NCI-H1436 treated with DMSO at 0.1 percent for 48 hours (cell line): Measurements from ENCODE around the gene PTBP1.

Experiments
- DNase-seq: peaks from one replicate; lab custom pipeline; 2025; lab: John Stamatoyannopoulos, UW

The PTBP1 gene

GRCh38 chr19:797528-798414 lies 519 bp downstream of the PTBP1 start:
- no peak for DNase-seq

DNA sequence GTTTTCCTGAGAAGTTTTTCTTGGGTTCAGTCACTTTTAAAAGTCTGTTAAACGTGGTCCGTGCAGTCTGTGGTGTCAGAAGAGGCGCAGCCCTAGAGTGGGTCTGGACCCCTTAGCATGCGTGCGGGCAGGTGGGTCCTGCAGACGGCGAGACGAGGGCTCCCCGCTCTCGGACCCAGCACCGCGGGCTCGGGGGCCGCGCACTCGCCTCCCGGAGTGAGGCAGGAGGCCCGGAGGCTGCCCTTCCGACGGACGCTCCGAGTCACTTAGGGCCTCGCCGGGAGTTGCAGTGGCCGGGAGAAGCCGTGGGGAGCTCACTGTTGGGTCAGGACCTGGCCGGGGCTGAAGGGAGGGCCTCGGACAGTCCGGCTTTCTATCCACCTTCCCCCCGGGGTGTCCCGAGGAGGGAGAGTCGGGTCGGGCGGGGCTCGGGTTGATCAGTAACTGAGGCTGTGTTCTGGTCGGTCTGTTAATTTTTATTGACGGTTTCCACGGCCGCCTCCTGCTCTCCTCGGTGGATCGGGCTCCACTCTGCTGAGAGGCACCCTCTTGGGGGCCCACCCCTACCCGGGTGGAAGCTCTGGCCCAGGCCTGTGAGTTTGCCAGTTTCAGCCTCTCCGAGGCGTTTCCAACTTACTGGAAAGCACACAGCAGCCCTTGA lies 1.3 kb downstream of the PTBP1 start:
- DNase-seq: no peak

GRCh38 chr19:799076-799881 lies 2.0 kb downstream of the PTBP1 start:
- no peak for DNase-seq

- no peak for DNase-seq
Measured at GRCh38 chr19:800360-801029, 3.2 kb downstream of the PTBP1 start.

DNA sequence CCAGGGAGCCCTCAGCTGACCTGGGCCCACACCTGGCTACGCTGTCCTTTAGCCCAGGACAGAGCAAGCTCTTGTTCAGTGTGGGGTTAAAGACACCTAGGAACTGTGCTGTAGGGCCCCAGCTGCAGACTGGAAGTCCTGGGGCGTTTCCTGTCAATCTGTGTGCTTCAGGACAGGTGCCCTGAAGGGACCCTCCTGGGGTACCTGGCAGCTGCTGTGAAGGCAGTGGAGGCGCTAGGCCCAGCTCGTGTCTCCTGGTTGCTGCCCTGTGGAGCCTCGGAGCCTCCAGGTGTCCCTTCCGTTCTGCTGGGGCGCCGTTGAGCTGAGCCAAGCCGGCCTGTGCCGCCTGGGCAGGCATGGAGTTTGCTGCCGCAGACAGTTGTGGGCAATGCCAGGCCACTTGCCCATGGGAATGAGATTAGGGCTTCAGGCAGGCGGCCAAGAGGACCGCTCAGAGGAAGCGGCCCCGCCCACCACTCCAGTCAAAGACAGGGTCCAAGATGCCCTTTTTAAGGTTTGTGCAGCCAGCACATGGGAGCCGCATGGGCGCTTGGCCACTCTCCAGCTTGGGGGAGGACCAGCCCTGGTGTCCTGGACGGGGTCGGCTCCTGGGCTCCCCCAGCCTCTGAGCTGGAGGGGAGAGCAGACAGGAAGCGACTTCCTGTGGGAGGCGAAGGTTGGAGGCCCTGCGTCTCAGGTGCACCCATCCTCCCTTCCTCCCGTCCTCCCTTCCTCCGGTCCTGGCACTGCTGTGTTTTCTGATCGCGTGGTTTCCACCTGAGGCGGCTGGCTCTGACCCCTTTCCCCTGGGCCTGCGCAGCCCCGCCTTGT lies 4.0 kb downstream of the PTBP1 start:
- no peak for DNase-seq

DNA sequence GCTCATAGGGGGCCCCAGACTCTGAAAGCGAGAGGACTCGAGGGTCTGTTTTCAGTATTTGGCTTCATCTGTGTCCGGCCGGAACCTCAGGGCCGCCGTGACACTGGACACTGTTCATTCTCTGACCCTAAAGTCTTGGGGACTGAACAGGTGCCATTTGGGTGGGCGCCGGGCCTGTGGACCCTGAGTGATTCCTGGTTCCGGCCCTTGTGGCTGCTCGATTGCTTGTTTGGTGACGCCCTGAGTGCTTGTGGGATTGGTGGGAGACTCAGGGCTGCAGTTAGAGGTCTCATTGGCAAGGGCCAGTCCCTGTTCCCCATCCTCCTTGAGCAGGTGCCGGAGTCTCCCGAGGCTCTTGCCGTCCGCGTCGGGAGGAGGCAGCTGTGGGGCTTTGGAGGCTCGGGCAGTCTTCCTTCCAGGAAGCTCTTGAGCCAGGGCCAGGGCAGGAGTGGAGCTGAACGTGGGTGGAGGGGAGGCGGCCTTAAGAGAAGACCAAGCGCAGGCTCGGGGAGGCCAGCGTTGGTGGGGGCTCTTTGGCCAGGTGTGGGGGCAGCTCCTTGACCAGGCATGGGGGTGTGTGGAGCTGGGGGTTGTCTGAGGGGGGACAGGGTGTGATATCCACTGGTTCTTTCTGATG lies 4.7 kb downstream of the PTBP1 start:
- no peak for DNase-seq

- no peak for DNase-seq
Measured at GRCh38 chr19:802498-803098, 5.3 kb downstream of the PTBP1 start.

GRCh38 chr19:803099-803561 lies 5.9 kb downstream of the PTBP1 start:
- DNase-seq: no peak

- DNase-seq: no peak
Measured at GRCh38 chr19:803686-804418, 6.6 kb downstream of the PTBP1 start.

- no peak for DNase-seq
Measured at GRCh38 chr19:804419-805165, 7.3 kb downstream of the PTBP1 start.

GRCh38 chr19:805166-805551 lies 7.9 kb downstream of the PTBP1 start:
- no peak for DNase-seq

GRCh38 chr19:805600-806550 lies 8.6 kb downstream of the PTBP1 start:
- no peak for DNase-seq

- DNase-seq: no peak
Measured at GRCh38 chr19:806815-807421, 9.7 kb downstream of the PTBP1 start.

GRCh38 chr19:807627-808422 lies 10.6 kb downstream of the PTBP1 start:
- DNase-seq: no peak

- DNase-seq: no peak
Measured at GRCh38 chr19:808423-808775, 11.1 kb downstream of the PTBP1 start.

DNA sequence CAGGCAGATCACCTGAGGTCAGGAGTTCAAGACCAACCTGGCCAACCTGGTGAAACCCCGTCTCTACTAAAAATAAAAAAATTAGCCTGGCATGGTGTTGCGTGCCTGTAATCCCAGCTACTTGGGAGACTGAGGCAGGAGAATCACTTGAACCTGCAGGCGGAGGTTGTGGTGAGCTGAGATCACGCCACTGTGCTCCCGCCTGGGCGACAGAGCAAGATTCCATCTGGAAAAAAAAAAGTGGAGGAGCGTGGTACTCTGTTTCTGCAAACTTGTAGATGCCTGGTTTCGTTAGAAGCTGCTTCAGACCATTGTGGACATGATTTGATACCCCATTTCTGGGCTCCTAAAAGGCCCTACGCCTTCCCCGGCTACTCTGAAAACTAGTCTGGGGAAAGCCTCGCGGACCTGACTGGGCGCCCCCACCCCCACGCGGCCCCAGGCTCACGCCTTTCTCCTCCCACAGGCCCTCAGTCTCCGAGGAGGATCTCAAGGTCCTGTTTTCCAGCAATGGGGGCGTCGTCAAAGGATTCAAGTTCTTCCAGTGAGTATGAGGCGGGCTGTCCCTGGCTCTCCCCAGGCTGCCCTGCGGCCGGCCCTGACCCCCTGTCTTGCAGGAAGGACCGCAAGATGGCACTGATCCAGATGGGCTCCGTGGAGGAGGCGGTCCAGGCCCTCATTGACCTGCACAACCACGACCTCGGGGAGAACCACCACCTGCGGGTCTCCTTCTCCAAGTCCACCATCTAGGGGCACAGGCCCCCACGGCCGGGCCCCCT lies 13.0 kb downstream of the PTBP1 start:
- DNase-seq: no peak
